NCI-H146 (cell line): ENCODE measurements around the gene PIR.

Source experiments
- DNase-seq: peaks from one replicate; lab custom pipeline; 2025; lab: John Stamatoyannopoulos, UW

PIR gene

DNA sequence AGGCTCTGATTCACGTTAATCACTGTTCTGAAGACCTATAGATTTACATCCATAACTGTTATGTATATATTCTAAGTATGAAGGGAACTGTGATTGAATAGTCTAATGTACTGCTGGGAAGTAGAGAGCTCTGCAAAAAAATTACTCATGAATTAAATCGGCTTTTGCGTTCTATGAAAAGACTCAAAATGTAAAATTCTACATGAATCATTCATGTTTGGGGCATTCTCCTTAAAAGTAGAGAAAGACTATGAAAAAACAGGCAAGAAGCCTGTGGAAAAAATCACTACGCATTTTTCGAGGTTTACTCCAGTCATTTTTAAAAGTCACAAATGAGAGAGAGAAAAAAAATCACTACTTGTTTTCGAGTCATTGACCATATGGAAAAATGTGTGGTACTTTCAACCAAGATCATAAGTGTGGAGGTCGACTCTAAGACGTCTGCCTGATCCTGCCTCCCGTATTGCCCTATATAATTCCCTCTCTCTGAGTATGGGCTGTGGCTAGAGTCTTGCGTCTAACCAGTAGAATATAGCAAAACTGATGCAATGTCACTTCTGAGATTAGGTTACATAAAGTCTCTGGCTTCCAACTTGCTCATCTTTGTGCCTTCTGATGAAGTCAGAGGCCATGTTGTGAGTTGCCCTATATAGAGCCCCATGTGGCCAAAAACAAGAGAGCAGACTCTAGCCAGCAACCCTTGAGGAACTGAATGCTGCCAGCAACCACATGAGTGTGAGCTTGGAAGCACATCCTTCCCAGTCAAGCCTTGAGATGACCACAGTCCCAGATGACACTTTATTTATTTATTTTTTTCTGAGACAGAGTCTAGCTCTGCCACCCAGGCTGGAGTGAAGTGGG lies 76.8 kb downstream of the PIR start:
- DNase-seq: no peak

DNA sequence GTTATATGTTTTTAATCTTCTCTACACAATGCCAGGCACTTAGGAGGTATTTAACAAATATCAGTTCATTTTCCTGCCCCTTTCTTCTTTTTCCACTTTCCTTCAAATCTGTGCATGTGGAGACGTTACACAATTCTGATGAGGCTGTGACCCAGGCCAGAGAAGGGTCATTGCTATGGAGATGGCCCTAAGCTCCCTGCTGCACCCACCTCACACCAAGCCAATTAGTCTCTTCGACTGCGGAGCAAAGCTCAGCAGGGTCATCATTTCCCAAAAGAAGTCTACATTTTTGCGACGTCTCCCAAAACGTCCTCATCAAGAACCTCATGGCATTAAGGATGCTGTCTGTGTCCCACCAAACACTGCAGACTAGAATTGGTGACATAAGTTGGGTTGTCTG lies 80.0 kb downstream of the PIR start:
- DNase-seq: no peak

DNA sequence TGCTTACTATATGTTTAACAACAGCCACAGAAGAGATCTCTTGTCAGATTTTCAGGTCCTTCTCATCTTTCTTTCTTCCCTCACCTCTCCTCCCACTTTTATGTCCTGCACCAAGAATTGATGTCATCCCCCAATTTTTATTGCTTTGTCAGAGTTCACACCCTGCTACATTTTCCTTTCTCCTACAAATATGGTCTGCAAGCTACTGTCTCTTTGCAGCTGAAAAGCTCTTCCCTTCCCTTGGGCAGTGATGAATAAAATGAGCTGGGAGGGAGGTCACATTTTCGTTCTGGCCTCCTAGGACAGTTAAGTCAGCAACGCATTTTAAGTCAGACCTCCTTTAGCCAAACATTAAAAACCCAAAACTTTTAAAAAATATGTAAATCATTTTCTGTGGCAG lies 82.2 kb downstream of the PIR start:
- no peak for DNase-seq

DNA sequence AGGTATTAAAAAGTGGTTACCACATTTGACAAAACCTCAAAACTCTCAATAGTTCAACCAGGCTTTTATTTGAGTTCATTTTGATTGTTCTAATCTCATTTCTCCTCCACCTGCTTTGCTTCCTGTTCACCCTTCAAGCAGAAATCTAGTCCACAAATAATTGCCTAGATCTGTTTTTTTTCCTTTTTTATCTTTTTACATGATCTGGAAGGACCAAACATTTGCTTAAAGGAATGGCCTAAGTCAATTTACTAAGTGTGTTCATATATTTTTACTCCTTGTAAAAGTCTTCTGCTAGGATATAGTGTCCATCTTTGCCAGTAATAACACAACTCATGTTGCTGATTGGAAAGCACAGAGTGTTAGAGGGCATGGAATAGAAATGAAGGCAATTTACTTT lies 82.7 kb downstream of the PIR start:
- no peak for DNase-seq

DNA sequence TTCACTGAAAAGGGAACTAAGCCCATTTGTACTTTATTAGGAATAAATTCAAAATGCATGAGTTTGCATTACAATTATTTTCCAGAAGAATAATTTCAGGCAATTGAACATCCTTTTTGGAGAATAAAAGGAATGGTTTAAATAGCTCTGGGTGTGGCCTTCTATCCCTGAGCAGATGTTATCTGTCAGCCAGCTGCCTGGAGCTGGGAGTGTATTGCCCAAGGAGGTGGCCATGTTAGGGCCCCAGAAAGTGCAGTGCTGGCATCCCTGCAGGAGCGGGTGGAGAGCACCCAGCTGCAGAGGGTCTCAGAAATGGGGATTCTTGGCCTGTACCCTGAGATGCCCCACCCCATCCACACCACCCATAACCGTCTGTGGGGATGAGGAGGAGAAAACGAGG lies 87.3 kb downstream of the PIR start:
- no peak for DNase-seq

DNA sequence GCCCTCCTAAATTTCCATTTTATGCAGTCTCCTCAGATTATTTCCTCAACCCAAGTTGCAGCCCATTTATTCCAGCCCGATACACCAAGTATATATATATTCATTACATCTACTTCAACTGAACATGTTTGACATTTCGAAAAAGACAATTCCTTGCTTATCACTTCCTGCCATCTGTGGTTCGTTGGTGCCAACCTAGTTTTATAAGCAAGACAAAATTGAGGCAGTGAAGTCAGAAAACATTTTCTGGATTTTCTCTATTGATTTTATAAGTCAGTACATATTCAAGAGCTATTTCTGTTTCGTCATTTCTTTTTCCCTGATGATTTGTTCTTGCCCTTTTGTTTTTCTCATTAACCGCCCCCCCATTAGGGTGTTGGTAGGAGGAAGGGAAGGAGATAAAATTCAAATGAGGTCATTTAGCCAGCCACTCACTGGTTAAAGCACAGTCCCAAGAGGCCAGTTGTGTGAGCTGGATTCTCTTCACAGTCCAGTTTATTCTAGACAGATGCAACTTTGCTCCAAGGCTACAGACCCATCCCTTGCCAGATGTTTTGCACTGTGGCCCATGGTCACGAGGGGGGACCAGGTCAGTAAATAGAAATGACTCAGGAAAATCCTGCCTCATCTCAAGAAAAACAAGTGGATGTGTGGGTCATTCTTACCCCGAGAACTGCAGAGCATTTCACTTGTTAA lies 88.6 kb downstream of the PIR start:
- no peak for DNase-seq

DNA sequence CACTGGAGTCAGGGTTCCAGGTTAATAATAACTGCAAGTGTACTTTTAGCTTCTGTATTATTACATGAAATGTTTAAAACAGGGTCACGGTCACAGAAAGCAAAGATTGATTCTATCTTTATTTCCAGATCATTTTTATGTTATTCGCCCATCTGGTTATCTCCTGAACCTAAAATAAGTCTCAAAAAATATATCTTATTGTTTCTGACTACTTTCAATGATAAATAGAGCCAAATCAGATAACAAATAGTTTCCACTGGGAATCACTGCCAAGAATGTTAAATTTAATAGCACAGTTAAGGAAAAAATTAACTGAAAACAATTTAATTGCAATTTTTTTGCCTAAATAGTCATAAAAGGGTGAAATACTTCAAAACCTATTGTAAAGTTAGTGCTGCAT lies 91.8 kb downstream of the PIR start:
- no peak for DNase-seq

DNA sequence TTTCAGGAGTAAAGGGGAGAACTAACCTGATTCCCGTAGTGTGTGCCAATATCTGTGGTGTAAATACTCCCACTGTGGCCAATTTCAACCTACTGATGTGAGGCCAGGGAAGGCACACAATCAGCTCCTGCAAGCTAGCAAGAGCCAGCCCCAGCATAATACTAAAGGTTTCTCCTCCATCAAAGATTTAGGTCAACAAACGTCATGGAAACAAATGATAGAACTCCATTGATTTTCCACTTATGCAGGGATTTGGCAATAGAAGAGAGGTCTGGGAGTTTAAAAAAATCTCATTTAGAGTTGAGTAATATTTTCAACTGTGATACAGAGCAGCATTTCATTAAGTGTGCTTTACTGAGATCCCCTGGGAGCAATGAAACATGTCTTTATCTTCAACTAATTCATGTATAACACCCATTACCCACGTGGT lies 93.2 kb downstream of the PIR start:
- no peak for DNase-seq

DNA sequence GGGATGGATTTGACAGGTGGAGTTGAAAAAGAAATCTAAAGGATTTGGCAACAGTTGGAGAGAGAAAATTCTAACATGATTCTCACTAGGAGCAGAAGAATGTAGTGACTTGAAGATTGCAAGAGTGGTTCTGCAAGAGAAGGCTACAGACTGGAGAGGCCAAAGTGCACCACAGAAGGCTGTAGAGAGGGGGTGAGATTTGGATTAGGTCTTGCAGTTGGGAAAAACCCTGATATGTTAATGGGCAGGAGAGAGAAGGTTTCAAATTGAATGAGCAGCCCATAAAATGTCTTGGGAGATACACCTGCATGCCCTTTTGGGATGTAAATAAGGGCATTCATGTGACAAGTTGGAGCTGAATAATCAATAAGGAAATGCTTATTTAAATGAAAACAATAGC lies 94.3 kb downstream of the PIR start:
- no peak for DNase-seq

DNA sequence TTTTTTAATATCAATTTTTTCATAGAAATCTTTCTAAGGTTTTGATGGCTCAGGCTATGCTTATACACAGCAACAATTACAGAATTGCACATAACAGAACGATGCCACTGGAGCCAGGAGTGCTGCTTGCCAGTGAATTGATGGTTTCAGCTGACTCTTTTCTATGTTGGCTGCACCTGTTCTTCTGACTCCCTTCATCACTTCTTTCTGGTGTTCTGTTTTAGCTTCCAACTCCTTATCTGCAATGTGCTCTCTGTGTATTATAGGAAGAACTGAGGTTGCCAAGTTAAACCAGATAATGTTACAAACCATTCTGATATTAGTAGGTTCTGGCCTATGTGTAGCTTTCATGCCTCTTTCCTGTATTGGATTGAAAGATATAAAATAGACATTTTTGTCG lies 97.3 kb downstream of the PIR start:
- DNase-seq: no peak

DNA sequence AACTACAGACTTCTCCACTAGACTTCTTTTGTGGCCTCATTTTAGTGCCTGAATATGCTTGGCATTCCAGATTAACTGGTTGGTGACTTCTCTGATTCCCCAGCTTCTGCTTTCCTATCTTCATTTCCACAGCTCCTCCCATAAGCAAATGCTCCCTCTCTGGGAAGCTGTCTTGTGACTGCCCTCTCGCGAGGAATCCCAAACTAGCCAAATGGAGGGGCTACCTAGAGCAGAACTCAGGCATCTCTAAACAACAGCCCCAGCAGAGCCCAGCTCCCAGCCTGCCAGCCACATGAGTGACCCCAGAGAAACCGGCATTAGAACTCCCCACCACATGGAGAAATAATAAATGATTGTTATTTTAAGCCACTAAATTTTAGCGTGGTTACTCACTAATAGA lies 101.3 kb downstream of the PIR start:
- DNase-seq: no peak

DNA sequence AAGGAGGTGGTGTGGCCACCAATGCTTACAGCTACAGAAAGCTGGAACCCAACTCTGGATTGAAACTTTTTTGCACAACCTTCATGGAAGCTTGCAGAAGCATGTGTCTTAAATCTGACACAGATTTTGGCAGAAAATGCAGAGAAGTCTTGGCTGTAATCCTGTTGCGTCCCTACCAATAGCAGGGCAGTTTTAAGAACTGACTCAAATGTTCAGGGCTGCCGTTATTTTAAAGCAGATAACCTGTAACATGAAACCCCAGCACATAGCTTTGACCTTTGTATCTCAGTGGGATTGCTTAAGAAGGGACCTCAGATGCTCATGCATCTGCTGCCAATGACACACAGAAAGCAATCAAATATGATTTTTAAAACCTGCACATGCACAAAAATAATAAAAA lies 108.8 kb downstream of the PIR start, which contains the start of gene VEGFD:
VEGFD (minus strand) TSS at position 110 of the 400 bp plus-strand sequence. CDS start 467 bp downstream, outside the sequence.
- no peak for DNase-seq

DNA sequence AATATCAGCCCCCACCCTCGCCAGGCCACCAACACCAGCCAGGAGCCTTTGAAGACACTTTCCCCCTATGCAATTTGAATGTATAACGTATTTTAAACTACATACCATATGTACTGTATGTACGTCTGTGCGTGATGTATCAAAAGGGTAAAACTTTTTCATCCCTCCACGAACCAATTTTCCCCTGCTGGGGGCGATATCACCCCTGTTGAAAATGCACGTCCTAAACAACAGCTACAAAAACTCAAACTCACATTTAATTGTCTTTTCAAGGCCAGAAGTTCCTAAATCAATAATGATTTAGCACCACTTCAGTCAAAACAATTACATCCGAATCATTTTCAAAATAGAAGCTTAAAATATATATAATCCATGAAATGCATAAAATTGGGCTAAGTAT lies 110.3 kb downstream of the PIR start:
- DNase-seq: no peak

DNA sequence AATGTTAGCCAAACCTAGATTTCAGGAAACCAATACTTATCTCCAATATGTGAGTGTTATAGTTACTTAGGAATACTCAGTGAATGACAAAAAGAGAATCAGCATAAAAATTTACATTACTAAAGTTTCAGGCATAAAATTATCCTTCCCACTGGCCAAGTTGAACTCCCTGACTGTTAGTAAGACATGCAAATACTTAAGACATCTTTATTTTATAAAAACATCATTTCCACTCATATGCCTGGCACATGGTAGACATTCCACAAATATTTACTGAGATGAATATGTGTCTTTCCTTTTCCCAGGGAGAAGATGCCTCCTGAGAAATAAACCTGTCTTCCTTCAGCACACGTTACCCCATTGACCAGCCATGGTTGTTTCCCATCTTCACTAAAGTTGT lies 116.2 kb downstream of the PIR start:
- no peak for DNase-seq

DNA sequence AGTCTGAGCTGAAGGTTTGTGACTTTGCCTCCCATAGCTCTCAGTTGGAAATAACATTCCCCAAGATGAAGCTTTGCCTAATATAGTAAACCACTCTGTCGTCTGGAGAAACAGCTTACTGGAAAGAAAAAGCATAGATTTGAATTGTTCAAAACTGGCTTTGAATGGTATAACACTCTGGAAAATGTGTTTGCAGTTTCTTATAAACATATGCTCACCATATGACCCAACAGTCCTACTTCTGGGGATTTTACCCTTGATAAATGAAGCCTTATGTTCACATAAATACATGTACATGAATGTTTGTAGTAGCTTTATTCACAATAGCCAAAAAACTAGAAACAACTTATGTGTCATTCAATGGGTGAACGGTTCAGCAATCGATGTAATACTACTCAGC lies 119.2 kb downstream of the PIR start:
- DNase-seq: no peak

DNA sequence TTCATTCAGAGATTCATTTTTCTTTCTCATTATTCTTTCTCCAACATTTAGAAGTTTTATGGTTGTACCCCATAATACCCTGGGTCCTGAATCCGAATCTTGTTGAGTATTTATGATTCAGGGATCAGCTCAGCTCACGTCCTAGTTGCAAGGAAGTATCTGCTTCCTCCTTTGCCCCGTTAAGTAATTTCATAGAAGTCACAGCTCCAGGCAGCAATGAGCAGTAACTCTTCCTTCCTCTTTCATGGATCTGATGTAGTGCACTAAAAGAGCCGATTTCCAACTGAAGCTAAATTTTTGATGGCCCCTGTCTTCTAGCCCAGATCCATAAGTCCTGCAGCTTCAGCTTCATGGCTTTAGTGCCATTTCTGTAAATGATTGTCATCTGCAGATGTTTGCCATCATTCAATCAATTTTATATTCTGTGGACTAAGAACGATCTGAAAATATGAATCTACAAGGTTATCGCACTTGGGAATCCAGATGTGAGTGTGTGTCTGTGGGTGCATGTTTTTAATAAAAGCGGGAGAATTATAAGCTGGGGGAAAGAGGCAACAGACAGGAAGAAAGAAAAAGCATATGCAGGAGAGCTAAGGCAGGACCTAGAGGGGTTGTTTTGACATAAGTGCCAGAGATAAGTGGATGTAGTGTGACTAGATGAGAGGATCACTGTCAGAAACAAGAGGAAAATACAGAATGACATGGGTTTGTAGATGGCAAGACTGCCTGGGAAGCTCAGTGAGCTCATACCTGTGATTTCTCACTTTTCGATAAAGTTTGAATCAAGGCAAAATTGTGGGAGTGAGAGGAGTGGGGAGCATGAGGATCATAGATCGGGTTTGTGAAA lies 126.4 kb downstream of the PIR start:
- DNase-seq: no peak

DNA sequence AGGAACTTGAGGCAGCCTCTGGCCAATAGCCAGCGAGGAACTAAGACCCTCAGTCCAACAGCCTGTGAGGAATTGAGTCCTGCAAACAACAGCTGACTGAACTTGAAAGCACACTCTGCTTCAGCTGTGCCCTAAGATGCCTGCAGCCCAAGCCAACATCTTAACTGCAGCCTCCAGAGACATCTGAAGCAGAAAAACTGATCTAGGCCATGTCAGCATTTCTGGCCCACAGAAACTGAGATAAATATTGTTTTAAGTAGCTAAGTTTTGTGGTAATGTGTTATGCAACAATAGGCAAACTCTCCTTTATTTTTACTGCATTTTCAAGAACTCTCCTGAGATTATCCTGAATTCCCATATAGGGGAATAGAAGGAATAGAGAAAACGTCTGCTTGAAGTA lies 133.4 kb downstream of the PIR start:
- no peak for DNase-seq

DNA sequence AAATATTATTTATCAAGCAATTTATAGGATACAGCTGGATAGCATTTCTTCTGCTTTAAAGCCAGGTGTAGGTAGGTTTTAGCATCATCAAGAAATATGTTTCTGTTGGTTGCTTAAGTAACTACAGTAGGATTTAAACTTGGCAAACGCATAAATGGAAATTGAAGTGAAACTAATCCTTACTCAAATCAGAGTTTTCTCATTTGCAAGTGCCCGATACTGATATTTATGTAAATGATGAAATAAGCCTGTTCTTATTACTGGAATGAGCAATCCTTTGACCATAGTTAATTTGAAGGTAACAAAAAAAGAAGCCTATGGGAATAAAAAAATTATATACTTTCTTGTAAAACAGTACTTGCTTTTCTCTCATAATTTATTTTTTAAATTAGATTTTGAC lies 134.6 kb downstream of the PIR start:
- no peak for DNase-seq

DNA sequence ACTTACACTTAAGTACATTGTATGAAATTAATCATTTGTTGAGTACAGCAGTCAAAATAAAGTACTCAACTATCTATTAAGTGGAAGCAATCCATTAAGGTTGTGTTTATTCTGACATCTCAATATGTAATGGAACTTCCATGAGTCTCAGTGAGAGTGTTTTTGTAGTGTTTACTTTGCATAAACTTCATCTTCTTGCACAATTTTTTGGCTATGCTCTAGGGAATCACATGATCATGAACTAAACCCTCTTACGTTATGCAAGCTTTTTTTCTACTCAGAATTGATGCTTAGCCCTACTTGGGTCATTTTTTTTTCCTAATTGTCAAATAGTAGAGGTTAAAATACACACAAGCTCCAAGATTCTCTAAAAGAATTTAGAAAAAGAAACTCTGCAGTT lies 136.7 kb downstream of the PIR start:
- DNase-seq: no peak

DNA sequence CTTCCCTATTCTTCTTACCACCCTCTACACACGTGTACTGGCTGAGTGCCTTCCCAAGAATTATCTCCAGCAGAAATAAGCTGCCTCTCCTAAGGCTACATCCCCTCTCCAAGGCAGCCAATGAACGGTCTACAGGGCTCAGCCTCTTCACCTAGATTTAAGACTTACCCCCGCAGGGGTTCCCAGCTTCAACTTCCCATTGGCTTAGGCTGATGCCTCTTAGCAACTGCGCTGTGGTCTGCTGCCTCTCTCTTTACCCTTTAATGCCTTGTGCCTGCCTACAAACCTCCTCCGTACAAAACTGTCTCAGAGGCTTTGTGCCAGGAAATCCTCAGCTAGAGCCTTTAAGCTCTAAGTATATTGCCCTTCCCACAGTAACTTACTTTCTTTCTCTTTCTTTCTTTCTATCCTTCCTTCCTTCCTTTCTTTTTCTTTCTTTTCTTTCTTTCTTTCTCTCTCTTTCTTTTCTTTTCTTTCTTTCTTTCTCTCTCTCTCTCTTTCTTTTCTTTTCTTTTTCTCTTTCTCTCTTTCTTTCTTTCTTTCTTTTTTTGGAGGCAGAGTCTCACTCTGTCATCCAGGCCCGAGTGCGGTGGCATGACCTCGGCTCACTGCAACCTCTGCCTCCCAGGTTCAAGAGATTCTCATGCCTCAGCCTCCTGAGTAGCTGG lies 142.7 kb downstream of the PIR start:
- DNase-seq: no peak

DNA sequence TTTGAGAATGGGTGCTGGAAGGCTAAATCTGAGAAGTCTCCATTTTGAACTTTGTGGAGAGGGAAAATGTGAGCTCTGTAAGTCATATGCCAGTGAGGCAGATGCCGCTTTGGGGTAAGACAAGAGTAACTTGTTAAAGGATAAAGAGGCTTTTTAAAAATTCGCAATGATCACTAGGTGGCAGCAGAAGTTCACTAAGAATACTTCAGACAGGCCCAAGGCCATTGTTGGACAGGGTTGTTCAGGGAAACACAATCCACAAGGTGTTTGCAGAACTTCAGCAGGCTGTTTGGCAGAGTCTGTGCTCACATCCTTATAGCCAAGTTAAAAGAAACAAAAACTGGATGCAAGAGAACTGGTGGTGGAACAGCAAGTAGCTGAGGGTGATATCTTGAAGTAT lies 144.1 kb downstream of the PIR start:
- DNase-seq: peak; percentile 64

DNA sequence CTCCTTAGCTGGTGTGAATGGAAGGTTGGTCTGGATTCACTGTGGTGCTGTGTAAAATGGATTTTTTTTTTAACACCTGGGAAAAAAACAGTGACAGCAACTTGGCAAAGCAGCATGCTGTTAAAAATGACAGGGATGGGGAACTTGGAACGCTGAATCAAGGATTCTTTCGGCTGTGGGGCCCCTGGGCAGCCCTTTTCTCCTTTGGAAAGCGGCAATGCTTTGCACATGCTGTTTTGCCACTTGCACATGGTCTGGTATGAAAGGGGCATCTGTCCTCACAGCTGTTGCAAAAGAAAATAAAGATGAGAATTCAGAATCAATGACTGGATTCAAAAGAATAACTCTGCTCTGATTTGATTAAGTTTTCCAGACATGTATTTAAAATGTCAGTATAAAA lies 147.2 kb downstream of the PIR start:
- DNase-seq: no peak
